Fibroblast of gingiva (primary cell): Measurements from ENCODE around the gene CRIM1.

Source experiments
- DNase-seq: peaks from one replicate; pipeline ENCODE4 v3.0.0-alpha.2; 2011; ENCODE audit warnings: low read depth

Gene CRIM1

GRCh38 chr2:36482576-36483214 is 127.1 kb downstream of the CRIM1 start:
- DNase-seq, result peak; percentile 84

- no peak for DNase-seq
Measured at GRCh38 chr2:36483290-36483689, 127.7 kb downstream of the CRIM1 start.

GRCh38 chr2:36484454-36484853 is 128.9 kb downstream of the CRIM1 start:
- no peak for DNase-seq

GRCh38 chr2:36485521-36485920 is 129.9 kb downstream of the CRIM1 start:
- DNase-seq, result peak; percentile 93

GRCh38 chr2:36486521-36487044 is 131.0 kb downstream of the CRIM1 start:
- DNase-seq, result peak; percentile 76

GRCh38 chr2:36487947-36488346 is 132.4 kb downstream of the CRIM1 start:
- DNase-seq, result no peak

GRCh38 chr2:36489281-36489680 is 133.7 kb downstream of the CRIM1 start:
- peak; percentile 14 for DNase-seq

GRCh38 chr2:36490749-36491148 is 135.2 kb downstream of the CRIM1 start:
- no peak for DNase-seq

GRCh38 chr2:36492216-36492945 is 136.8 kb downstream of the CRIM1 start:
- no peak for DNase-seq

- no peak for DNase-seq
Measured at GRCh38 chr2:36493306-36493705, 137.7 kb downstream of the CRIM1 start.

- DNase-seq, result no peak
Measured at GRCh38 chr2:36497570-36498163, 142.1 kb downstream of the CRIM1 start.

- no peak for DNase-seq
Measured at GRCh38 chr2:36499128-36499820, 143.7 kb downstream of the CRIM1 start.

GRCh38 chr2:36500072-36500471 is 144.5 kb downstream of the CRIM1 start:
- DNase-seq, result no peak

- no peak for DNase-seq
Measured at GRCh38 chr2:36502081-36502480, 146.5 kb downstream of the CRIM1 start.

GRCh38 chr2:36507408-36507812 is 151.8 kb downstream of the CRIM1 start:
- DNase-seq, result peak; percentile 61

- DNase-seq, result no peak
Measured at GRCh38 chr2:36509075-36509474, 153.5 kb downstream of the CRIM1 start.

- no peak for DNase-seq
Measured at GRCh38 chr2:36511858-36512603, 156.5 kb downstream of the CRIM1 start.

- no peak for DNase-seq
Measured at GRCh38 chr2:36512705-36513104, 157.1 kb downstream of the CRIM1 start.

- DNase-seq, result no peak
Measured at GRCh38 chr2:36513661-36514060, 158.1 kb downstream of the CRIM1 start.

GRCh38 chr2:36515538-36515937 is 160.0 kb downstream of the CRIM1 start:
- DNase-seq, result no peak

- DNase-seq, result peak; percentile 20
Measured at GRCh38 chr2:36516136-36516870, 160.7 kb downstream of the CRIM1 start.
